Adipocyte (in vitro differentiated cells): ENCODE data around the gene GLOD5.
"Not testable (repeated sequence)": the region's sequence is repeated elsewhere in the genome, so short reads cannot be mapped to it uniquely, and the experiment has no call there.

Experiments used
- DNase-seq: peaks from one replicate; pipeline ENCODE4 v3.0.0-alpha.2; 2015; ENCODE audit warnings: low read depth
- H3K27me3 ChIP-seq: replicated peaks from 2 replicates; pipeline ENCODE4 v1.7.0; 2013; ENCODE audit warnings: mild to moderate bottlenecking, low read length, moderate library complexity; ENCODE audit not compliant: control insufficient read depth, insufficient read depth
- H3K36me3 ChIP-seq: 2 replicates; pipeline ENCODE4 v1.7.0; 2013; ENCODE audit warnings: low read length, mild to moderate bottlenecking, moderate library complexity; ENCODE audit not compliant: control insufficient read depth, insufficient read depth, severe bottlenecking
- H3K4me1 ChIP-seq: 2 replicates; pipeline ENCODE4 v1.7.0; 2013; ENCODE audit warnings: mild to moderate bottlenecking, low read length, moderate library complexity; ENCODE audit not compliant: control insufficient read depth, insufficient read depth
- H3K4me3 ChIP-seq: 2 replicates; pipeline ENCODE4 v1.7.0; 2013; ENCODE audit warnings: mild to moderate bottlenecking, low read length, moderate library complexity
- H3K9ac ChIP-seq: 2 replicates; pipeline ENCODE4 v1.7.0; 2013; ENCODE audit warnings: mild to moderate bottlenecking, low read length, moderate library complexity
- H3K9me3 ChIP-seq: 2 replicates; pipeline ENCODE4 v1.7.0; 2013; ENCODE audit warnings: mild to moderate bottlenecking, low read length, moderate library complexity; ENCODE audit not compliant: control insufficient read depth

The GLOD5 gene

GRCh38 chrX:48818098-48818497 is 56.6 kb downstream of the GLOD5 start:
- Histone ChIP-seq H3K4me3 (no peak overlapping the region), H3K27me3 (peaks cover 11% of the 10 kb centered on the region), H3K36me3 (peaks cover 9% of the 10 kb centered on the region), H3K9ac (no peak overlapping the region), H3K4me1 (no peaks in the 10 kb centered on the region), H3K9me3 (peaks cover 4% of the 10 kb centered on the region)
- no peak for DNase-seq

- H3K36me3 ChIP-seq, result peaks cover 12% of the 10 kb centered on the region
- no peak for DNase-seq
- H3K4me1 ChIP-seq, result no peaks in the 10 kb centered on the region
- H3K4me3 ChIP-seq, result no peak overlapping the region
- H3K9me3 ChIP-seq, result no peaks in the 10 kb centered on the region
- H3K9ac ChIP-seq, result no peak overlapping the region
- H3K27me3 ChIP-seq, result peaks cover 9% of the 10 kb centered on the region
These were observed 57.3 kb downstream of the GLOD5 start for GRCh38 chrX:48818866-48819265.

DNA sequence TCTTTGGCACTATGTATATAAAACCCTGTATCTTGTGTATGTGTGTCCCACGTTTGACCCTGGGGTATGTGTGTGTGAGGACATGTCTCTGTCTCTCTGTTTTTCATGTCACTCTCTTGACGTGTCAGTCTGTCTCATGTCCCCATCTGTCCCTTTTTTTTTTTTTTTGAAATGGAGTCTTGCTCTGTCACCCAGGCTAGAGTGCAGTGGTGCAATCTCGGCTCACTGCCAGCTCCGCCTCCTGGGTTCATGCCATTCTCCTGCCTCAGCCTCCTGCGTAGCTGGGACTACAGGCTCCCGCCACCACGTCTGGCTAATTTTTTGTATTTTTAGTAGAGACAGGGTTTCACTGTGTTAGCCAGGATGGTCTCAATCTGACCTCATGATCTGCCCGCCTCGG is 57.8 kb downstream of the GLOD5 start:
- not testable (repeated sequence) for H3K4me3 ChIP-seq, DNase-seq, H3K9ac ChIP-seq, H3K4me1 ChIP-seq, H3K9me3 ChIP-seq, H3K27me3 ChIP-seq
- peaks cover 15% of the 10 kb centered on the region for H3K36me3 ChIP-seq

GRCh38 chrX:48823053-48823452 is 61.5 kb downstream of the GLOD5 start:
- no peak overlapping the region for H3K4me3 ChIP-seq
- H3K27me3 ChIP-seq, result peaks cover 4% of the 10 kb centered on the region
- peaks cover 9% of the 10 kb centered on the region for H3K36me3 ChIP-seq
- DNase-seq, result no peak
- H3K4me1 ChIP-seq, result no peaks in the 10 kb centered on the region
- no peak overlapping the region for H3K9ac ChIP-seq
- peaks cover 8% of the 10 kb centered on the region for H3K9me3 ChIP-seq
